Skin of body (tissue), 2 donors: ENCODE data around the gene NAP1L3. TPM values are rescaled to one million over a fixed set of nuclear protein-coding genes. Genes with fewer than 3 reads are reported as not detected.

Experiments used
- DNase-seq: peaks from one replicate; lab custom pipeline; 2025; lab: John Stamatoyannopoulos, UW
- total RNA-seq: library from RNA; depleted of rRNA; stranded (reverse); fragments of >200 nt; gene quantifications from one replicate; pipeline ENCODE4 v1.2.3, GENCODE V29; 2014

Gene NAP1L3
- total RNA-seq = 8.5 TPM

- DNase-seq = peak; percentile 66
Measured at GRCh38 chrX:93673056-93673868, at the start of gene NAP1L3. Gene NAP1L3 (minus strand): TSS chrX:93673578. CDS start chrX:93673304, 274 bp downstream.

GRCh38 chrX:93711076-93711475 lies 37.7 kb upstream of the NAP1L3 start:
- DNase-seq = no peak

GRCh38 chrX:93703701-93704100 lies 30.3 kb upstream of the NAP1L3 start:
- DNase-seq = no peak

GRCh38 chrX:93695981-93696380 lies 22.6 kb upstream of the NAP1L3 start:
- DNase-seq = no peak

- peak; percentile 54 for DNase-seq
Measured at GRCh38 chrX:93673869-93674271, 492 bp upstream of the NAP1L3 start, which contains the start of gene FAM133A. Gene FAM133A (plus strand): TSS chrX:93674206. CDS start chrX:93709420, 35,214 bp downstream.

GRCh38 chrX:93660575-93660974 lies 12.8 kb downstream of the NAP1L3 start:
- no peak for DNase-seq

- DNase-seq = no peak
Measured at GRCh38 chrX:93649381-93649780, 24.0 kb downstream of the NAP1L3 start.

GRCh38 chrX:93637591-93637990 lies 35.8 kb downstream of the NAP1L3 start:
- DNase-seq = no peak

Other genes with a start within 250 kb of the NAP1L3 start
- gene FAM133A, start 628 bp upstream of the NAP1L3 start, total RNA-seq = 0.30 TPM